Kidney (tissue), 14 donors: ENCODE results near the gene HDHD3. TPM values are rescaled to one million over a fixed set of nuclear protein-coding genes. Genes with fewer than 3 reads are reported as not detected.

ENCODE experiments used
- DNase-seq, 5 donors: peaks; one replicate each; pipeline ENCODE4 v3.0.0-alpha.2; 2013 to 2020
- FAIRE-seq: peaks from 2 replicates; lab custom pipeline; 2012; peaks lifted over from hg19 to GRCh38; lab: Jason Lieb, UNC
- H3K27ac ChIP-seq, 2 donors: one replicate each; pipeline ENCODE4 v1.7.0; 2013; ENCODE audit warnings: low read depth in 2 of 2, low read length in 2 of 2, inconsistent platforms in 1 of 2
- H3K27me3 ChIP-seq: one replicate; pipeline ENCODE4 v1.7.1; 2013; ENCODE audit warnings: low read length, inconsistent platforms; ENCODE audit not compliant: control insufficient read depth, insufficient read depth
- H3K36me3 ChIP-seq, 3 donors: one replicate each; pipeline versions ENCODE4 v1.7.0 to v1.7.1; 2013; ENCODE audit warnings: low read length in 3 of 3, control low read depth in 1 of 3, inconsistent platforms in 1 of 3; ENCODE audit not compliant: insufficient read depth in 3 of 3, control insufficient read depth in 2 of 3
- H3K4me1 ChIP-seq, 3 donors: one replicate each; pipeline versions ENCODE4 v1.7.0 to v1.7.1; 2013; ENCODE audit warnings: low read length in 3 of 3, inconsistent platforms in 1 of 3, low read depth in 1 of 3; ENCODE audit not compliant: control insufficient read depth in 2 of 3, insufficient read depth in 2 of 3
- H3K4me3 ChIP-seq, 3 donors: one replicate each; pipeline versions ENCODE4 v1.7.0 to v1.8.1; 2013; ENCODE audit warnings: low read length in 3 of 3, control low read depth in 1 of 3, inconsistent platforms in 1 of 3
- H3K9ac ChIP-seq, 3 donors: one replicate each; pipeline versions ENCODE4 v1.7.0 to v1.7.1; 2013; ENCODE audit warnings: low read length in 3 of 3, control low read depth in 1 of 3, inconsistent platforms in 1 of 3
- H3K9me3 ChIP-seq, 3 donors: one replicate each; pipeline versions ENCODE4 v1.7.0 to v1.7.1; 2013; ENCODE audit warnings: low read length in 3 of 3, control low read depth in 1 of 3, inconsistent platforms in 1 of 3; ENCODE audit not compliant: control insufficient read depth in 2 of 3, insufficient read depth in 1 of 3
- intact Hi-C: fragments of 100-400 bp; cut with DNase I; formaldehyde crosslinking; loops from one replicate; pipeline ENCODE4 v1.11.1; 2022
- polyA plus RNA-seq: library from polyadenylated mRNA; stranded (reverse); fragments of 350-450 nt; fragmentation: Illumina TruSeq; extraction: RNeasy Lipid Tissue Mini Kit (QIAGEN cat#74804); gene quantifications from one replicate; pipeline ENCODE4 v1.2.3, GENCODE V29; 2014; ENCODE audit warnings: low read depth, low replicate concordance; ENCODE audit not compliant: insufficient read depth
- total RNA-seq: library from RNA; stranded (reverse); fragmentation: NEBNext Ultra II Directional; extraction: Animal tissue kit (Norgen Biotek cat#: 25700); gene quantifications from one replicate; pipeline ENCODE4 v1.2.1, GENCODE V29; 2021
- TF ChIP-seq, protein P1 (sequence below): IDR thresholded peaks from 3 replicates; pipeline ENCODE4 v1.5.1; 2012; ENCODE audit warnings: mild to moderate bottlenecking, moderate library complexity, borderline replicate concordance; ENCODE audit not compliant: insufficient read depth; ENCODE audit errors: extremely low read depth
- donor health status: control.
- donor health status: control.
- donor health status: control.
- donor health status: control.
- donor health status: control.
- donor health status: DM: yes; HTN: yes; CAD: no.
- donor health status: Normal renal cell carcinoma (clear cell type).

The HDHD3 gene
- total and polyA plus RNA-seq, 2 donors from 2014 or later: 29.8 to 107 TPM

DNA sequence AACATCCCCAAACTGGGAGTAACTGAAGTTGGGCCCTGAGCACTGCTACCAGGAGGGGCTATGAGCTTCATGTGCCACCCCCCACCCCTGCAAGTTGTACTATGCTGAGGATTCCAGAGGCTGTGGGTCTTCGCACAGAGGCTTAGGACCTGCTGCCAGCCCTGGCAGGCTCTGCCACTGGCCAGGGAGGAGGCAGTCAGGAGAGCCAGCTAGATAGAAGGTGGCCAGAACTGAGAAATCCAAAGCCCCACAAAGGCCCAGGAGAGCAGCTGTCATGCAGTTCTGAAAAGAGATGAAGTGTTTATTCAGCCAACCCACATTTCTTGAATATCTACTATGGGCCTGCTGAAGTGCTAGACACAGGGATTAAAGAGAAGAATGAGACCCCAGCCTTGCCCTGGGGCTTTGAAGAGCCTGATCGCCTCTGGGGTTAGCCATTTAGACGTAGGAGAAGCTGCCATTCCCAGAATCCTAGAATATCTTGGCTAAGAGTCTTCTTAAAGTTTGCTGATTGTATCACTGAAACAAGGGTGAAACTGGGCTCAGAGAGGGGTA lies 22.9 kb upstream of the HDHD3 start:
- no peaks in the 10 kb centered on the region for H3K36me3 ChIP-seq
- FAIRE-seq (no peak), DNase-seq (no peak)
- peak overlapping the region in 2 of 3 donors; percentile 80 to 81 for H3K4me3 ChIP-seq
- H3K4me1 ChIP-seq: peaks cover 0 to 17% (median 10%) of the 10 kb centered on the region in 3 donors
- no peaks in the 10 kb centered on the region for H3K27me3 ChIP-seq
- intact Hi-C loops: no loop called here
- peak overlapping the region in 1 of 3 donors; percentile 13 for H3K9ac ChIP-seq
- H3K9me3 ChIP-seq: no peaks in the 10 kb centered on the region
- TF ChIP-seq, protein P1, sequence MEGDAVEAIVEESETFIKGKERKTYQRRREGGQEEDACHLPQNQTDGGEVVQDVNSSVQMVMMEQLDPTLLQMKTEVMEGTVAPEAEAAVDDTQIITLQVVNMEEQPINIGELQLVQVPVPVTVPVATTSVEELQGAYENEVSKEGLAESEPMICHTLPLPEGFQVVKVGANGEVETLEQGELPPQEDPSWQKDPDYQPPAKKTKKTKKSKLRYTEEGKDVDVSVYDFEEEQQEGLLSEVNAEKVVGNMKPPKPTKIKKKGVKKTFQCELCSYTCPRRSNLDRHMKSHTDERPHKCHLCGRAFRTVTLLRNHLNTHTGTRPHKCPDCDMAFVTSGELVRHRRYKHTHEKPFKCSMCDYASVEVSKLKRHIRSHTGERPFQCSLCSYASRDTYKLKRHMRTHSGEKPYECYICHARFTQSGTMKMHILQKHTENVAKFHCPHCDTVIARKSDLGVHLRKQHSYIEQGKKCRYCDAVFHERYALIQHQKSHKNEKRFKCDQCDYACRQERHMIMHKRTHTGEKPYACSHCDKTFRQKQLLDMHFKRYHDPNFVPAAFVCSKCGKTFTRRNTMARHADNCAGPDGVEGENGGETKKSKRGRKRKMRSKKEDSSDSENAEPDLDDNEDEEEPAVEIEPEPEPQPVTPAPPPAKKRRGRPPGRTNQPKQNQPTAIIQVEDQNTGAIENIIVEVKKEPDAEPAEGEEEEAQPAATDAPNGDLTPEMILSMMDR: no peak
- peak overlapping the region; percentile 8 to 16 for H3K27ac ChIP-seq

DNA sequence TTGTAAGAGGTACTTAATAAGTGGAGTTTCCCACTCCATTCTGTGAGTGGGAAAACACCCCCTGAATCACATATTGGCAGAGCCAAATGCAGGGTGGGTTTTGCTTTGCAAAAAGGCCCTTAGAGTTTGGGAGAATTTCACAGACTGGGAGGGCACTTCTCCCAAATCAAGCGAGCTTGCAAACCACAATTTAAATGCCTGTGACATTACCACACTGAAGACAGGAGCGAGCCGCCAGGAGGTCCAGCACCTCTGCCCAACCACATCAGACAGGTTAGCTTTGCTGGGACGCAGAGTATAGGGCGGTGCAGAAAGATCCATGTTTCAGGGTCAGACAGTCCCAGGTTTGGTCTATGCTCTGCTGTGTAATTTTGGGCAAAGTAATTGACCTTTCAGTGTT lies 22.0 kb upstream of the HDHD3 start:
- no peaks in the 10 kb centered on the region for H3K36me3 ChIP-seq
- TF ChIP-seq, protein P1: no peak
- no peaks in the 10 kb centered on the region for H3K27me3 ChIP-seq
- no peaks in the 10 kb centered on the region for H3K9me3 ChIP-seq
- H3K27ac ChIP-seq: no peak overlapping the region
- H3K4me3 ChIP-seq: peak overlapping the region in 1 of 3 donors; percentile 80
- intact Hi-C loops: no loop called here
- peaks cover 0 to 17% (median 10%) of the 10 kb centered on the region in 3 donors for H3K4me1 ChIP-seq
- DNase-seq (no peak), FAIRE-seq (no peak)
- H3K9ac ChIP-seq: no peak overlapping the region

DNA sequence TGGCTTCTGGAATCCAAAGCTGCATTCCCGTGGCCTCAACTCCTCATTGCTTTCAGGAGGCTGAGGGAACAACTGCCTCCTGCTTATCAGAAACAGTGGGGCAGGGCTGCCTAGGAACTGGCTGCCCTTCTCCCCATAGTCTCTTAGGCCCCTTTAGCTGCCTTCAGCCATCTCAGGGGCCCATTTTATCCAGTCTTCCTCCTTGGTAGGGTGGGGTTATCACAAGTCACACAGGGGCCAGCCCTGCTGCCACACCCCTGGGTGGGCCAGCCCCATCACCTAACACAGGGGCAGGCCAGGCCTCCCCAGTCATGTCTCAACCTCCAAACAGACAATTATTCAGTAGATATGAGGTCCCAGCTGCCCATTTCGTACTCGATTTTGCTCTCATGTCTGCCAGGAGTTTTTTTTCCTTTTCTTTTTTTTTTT lies 20.4 kb upstream of the HDHD3 start:
- DNase-seq (peak in 1 of 5 donors; percentile 15), FAIRE-seq (no peak)
- Histone ChIP-seq H3K4me3 (no peak overlapping the region), H3K9ac (no peak overlapping the region), H3K27me3 (no peaks in the 10 kb centered on the region), H3K36me3 (peaks cover 0 to 4% (median 0%) of the 10 kb centered on the region in 3 donors), H3K9me3 (no peaks in the 10 kb centered on the region), H3K4me1 (peaks cover 0 to 17% (median 10%) of the 10 kb centered on the region in 3 donors), H3K27ac (no peak overlapping the region)
- TF ChIP-seq, protein P1: no peak
- intact Hi-C loops: no loop called here
